AG10803 (cell line): ENCODE data around the gene PCSK7.
"Not testable (repeated sequence)": the region's sequence is repeated elsewhere in the genome, so short reads cannot be mapped to it uniquely, and the experiment has no call there.

Source experiments
- DNase-seq: peaks from one replicate; pipeline ENCODE4 v3.0.0; 2010; ENCODE audit warnings: low read depth
- H3K4me3 ChIP-seq: 2 replicates; pipeline ENCODE4 v1.5.1; 2011; ENCODE audit warnings: mild to moderate bottlenecking, low read length, control low read depth
- CTCF ChIP-seq: conservative IDR thresholded peaks from 2 replicates; pipeline ENCODE4 v1.5.1; 2011; ENCODE audit warnings: mild to moderate bottlenecking, low read length, control low read depth, inconsistent platforms

Gene PCSK7

GRCh38 chr11:117231842-117232091, at the start of gene PCSK7:
TSS of gene PCSK7 (minus strand) at chr11:117232073. CDS start at chr11:117229844, 2,229 bp downstream.
- DNase-seq = no peak
- peak within 1 kb of the TSS; percentile 87 for H3K4me3 ChIP-seq
- TF ChIP-seq CTCF = no peak

- H3K4me3 ChIP-seq = no peak overlapping the region
- no peak for TF ChIP-seq CTCF
- peak; percentile 97 for DNase-seq
Measured at GRCh38 chr11:117281159-117281558, 49.3 kb upstream of the PCSK7 start.

- no peak for TF ChIP-seq CTCF
- H3K4me3 ChIP-seq = no peak overlapping the region
- DNase-seq = no peak
Measured at GRCh38 chr11:117279711-117280376, 48.0 kb upstream of the PCSK7 start.

GRCh38 chr11:117278347-117278746, 46.5 kb upstream of the PCSK7 start:
- DNase-seq = peak; percentile 9
- TF ChIP-seq CTCF = no peak
- no peak overlapping the region for H3K4me3 ChIP-seq

- DNase-seq = peak; percentile 71
- TF ChIP-seq CTCF = no peak
- H3K4me3 ChIP-seq = no peak overlapping the region
Measured at GRCh38 chr11:117273550-117274289, 41.8 kb upstream of the PCSK7 start.

- not testable (repeated sequence) for H3K4me3 ChIP-seq, DNase-seq
Measured at GRCh38 chr11:117272175-117272574, 40.3 kb upstream of the PCSK7 start.

- no peak for DNase-seq
- TF ChIP-seq CTCF = no peak
- no peak overlapping the region for H3K4me3 ChIP-seq
Measured at GRCh38 chr11:117271208-117271607, 39.3 kb upstream of the PCSK7 start.
